22Rv1 (cell line): ENCODE results near the gene UFC1.

Experiments
- H3K27ac ChIP-seq: fragments of 450-650 bp; 2 replicates; pipeline ENCODE4 v1.5.1; 2017
- ZFX ChIP-seq: fragments of 450-650 bp; IDR thresholded peaks from 2 replicates; pipeline ENCODE4 v1.6.1; 2017; ENCODE audit warnings: antibody characterized with exemption, borderline replicate concordance
- TF ChIP-seq, protein P1 (sequence below): fragments of 450-650 bp; IDR thresholded peaks from 2 replicates; pipeline ENCODE4 v1.5.1; 2017; ENCODE audit warnings: mild to moderate bottlenecking

Gene UFC1

GRCh38 chr1:161172349-161172748 is 18.6 kb downstream of the UFC1 start:
- peak overlapping the region; percentile 13 for H3K27ac ChIP-seq
- TF ChIP-seq, protein P1, sequence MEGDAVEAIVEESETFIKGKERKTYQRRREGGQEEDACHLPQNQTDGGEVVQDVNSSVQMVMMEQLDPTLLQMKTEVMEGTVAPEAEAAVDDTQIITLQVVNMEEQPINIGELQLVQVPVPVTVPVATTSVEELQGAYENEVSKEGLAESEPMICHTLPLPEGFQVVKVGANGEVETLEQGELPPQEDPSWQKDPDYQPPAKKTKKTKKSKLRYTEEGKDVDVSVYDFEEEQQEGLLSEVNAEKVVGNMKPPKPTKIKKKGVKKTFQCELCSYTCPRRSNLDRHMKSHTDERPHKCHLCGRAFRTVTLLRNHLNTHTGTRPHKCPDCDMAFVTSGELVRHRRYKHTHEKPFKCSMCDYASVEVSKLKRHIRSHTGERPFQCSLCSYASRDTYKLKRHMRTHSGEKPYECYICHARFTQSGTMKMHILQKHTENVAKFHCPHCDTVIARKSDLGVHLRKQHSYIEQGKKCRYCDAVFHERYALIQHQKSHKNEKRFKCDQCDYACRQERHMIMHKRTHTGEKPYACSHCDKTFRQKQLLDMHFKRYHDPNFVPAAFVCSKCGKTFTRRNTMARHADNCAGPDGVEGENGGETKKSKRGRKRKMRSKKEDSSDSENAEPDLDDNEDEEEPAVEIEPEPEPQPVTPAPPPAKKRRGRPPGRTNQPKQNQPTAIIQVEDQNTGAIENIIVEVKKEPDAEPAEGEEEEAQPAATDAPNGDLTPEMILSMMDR, result no peak
- TF ChIP-seq ZFX, result no peak

DNA sequence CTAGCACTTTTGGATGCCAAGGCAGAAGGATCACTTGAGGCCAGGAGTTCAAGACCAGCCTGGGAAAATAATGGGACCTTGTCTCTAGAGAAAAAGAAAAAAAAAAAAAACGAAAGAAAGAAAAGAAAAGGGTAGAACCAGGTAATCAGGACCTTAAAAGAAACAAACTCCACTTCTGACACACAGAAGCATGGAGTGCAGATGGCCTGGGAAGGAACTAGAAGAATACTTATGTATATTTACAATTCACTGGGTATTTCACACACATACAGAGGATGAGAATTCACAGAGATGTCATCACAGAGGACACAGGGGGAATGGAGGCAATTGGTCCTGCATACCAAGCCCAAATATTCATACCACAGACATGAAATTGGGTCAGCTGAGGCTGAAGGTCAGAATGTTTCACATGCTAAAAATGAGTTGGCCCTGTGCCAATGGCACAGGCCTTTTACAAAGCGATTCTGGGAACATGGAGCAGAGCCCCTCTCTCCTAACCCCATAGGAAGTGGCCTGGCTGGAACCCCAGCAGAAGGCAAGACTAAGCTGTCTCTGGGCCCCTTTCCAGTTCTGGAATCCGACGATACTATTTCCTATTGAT is 19.1 kb downstream of the UFC1 start:
- H3K27ac ChIP-seq, result peak overlapping the region; percentile 13; the same call in 1 of the 2 replicates
- TF ChIP-seq, protein P1, result no peak
- no peak for TF ChIP-seq ZFX

DNA sequence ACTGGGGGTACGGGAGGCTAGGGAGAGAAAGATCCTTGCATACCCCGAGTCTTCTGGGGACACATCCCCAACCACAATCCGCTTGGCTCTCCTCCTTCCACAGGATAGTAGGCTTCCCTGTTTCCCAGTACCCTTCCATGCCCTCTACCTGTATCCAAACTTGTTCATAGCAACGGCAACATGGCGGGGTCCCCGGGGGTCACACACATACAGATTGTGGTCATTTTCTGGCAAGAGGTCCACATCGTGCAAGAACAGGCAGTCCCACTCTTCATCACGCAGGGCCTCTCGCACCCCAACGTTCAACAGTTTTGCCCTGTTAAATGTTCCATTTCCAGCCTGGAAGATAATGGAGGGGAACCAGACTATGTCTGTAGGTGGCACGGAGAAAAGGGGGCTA is 19.9 kb downstream of the UFC1 start:
- no peak overlapping the region for H3K27ac ChIP-seq
- no peak for TF ChIP-seq ZFX
- TF ChIP-seq, protein P1, result no peak

DNA sequence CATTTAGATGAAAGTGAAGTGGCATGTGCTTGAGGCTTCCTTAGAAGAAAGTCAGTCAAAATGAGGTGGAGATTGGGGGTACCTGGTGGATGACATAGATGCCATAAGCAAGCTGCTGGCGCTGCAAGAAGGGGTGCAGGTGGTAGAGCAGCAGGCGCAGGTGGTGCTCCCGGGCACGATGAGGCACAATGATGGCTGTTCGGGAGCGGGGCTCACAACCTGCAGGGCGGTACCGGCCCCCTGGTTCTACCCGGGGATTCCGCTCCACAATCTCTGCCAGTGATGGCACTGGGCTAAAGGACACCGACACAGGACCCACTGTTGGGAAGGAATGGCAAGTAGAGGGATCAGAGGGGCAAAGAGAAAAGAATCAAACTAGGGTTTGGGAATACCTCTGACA is 21.1 kb downstream of the UFC1 start:
- TF ChIP-seq, protein P1, result no peak
- TF ChIP-seq ZFX, result no peak
- H3K27ac ChIP-seq, result no peak overlapping the region; the same call in 1 of the 2 replicates

- H3K27ac ChIP-seq, result peak overlapping the region; percentile 63
- TF ChIP-seq, protein P1, result no peak
- no peak for TF ChIP-seq ZFX
Observed at GRCh38 chr1:161175771-161176453, 22.1 kb downstream of the UFC1 start.

- TF ChIP-seq, protein P1, result no peak
- no peak for TF ChIP-seq ZFX
- H3K27ac ChIP-seq, result peak overlapping the region; percentile 63
Observed at GRCh38 chr1:161176468-161177111, 22.8 kb downstream of the UFC1 start.
